Mesendoderm (in vitro differentiated cells): ENCODE data around the gene ITM2C.

Source experiments
- DNase-seq: peaks from one replicate; pipeline ENCODE4 v3.0.0; 2013
- H2AK5ac ChIP-seq: 2 replicates; pipeline ENCODE4 v1.6.1; 2013; ENCODE audit warnings: low read length, inconsistent platforms
- H2BK120ac ChIP-seq: 2 replicates; pipeline ENCODE4 v1.6.1; 2013; ENCODE audit warnings: low read depth, mild to moderate bottlenecking, low read length, moderate library complexity, mixed read lengths
- H2BK15ac ChIP-seq: replicated peaks from 2 replicates; pipeline ENCODE4 v1.6.1; 2013; ENCODE audit warnings: low read depth, mild to moderate bottlenecking, moderate library complexity
- H2BK5ac ChIP-seq: 2 replicates; pipeline ENCODE4 v1.6.1; 2013; ENCODE audit warnings: low read length, inconsistent platforms
- H3K18ac ChIP-seq: 2 replicates; pipeline ENCODE4 v1.6.1; 2013; ENCODE audit warnings: mild to moderate bottlenecking, low read length, mixed read lengths
- H3K23ac ChIP-seq: one replicate; pipeline ENCODE4 v1.6.1; 2013; ENCODE audit warnings: low read length
- H3K27ac ChIP-seq: 2 replicates; pipeline ENCODE4 v1.5.1; 2013; ENCODE audit warnings: low read depth, mild to moderate bottlenecking, inconsistent platforms, low read length, moderate library complexity
- H3K27me3 ChIP-seq: 2 replicates; pipeline ENCODE4 v1.6.1; 2013; ENCODE audit warnings: low read length, control low read depth, mild to moderate bottlenecking, inconsistent platforms; ENCODE audit not compliant: insufficient read depth, poor library complexity
- H3K36me3 ChIP-seq: 2 replicates; pipeline ENCODE4 v1.6.1; 2013; ENCODE audit warnings: low read length, inconsistent platforms; ENCODE audit not compliant: control insufficient read depth, insufficient read depth
- H3K4ac ChIP-seq: one replicate; pipeline ENCODE4 v1.6.1; 2013; ENCODE audit warnings: low read depth, mild to moderate bottlenecking, low read length, moderate library complexity
- H3K4me1 ChIP-seq: 2 replicates; pipeline ENCODE4 v1.6.1; 2013; ENCODE audit warnings: low read depth, low read length, inconsistent platforms; ENCODE audit not compliant: control insufficient read depth
- H3K4me2 ChIP-seq: 2 replicates; pipeline ENCODE4 v1.6.1; 2013; ENCODE audit warnings: low read length
- H3K4me3 ChIP-seq: 2 replicates; pipeline ENCODE4 v1.5.1; 2013; ENCODE audit warnings: mild to moderate bottlenecking, low read length
- H3K56ac ChIP-seq: one replicate; pipeline ENCODE4 v1.6.1; 2013; ENCODE audit warnings: low read length
- H3K79me1 ChIP-seq: 2 replicates; pipeline ENCODE4 v1.6.1; 2013; ENCODE audit warnings: low read length, inconsistent platforms
- H3K79me2 ChIP-seq: 2 replicates; pipeline ENCODE4 v1.6.1; 2013; ENCODE audit warnings: mild to moderate bottlenecking, low read length; ENCODE audit not compliant: control insufficient read depth, insufficient read depth
- H3K9ac ChIP-seq: 2 replicates; pipeline ENCODE4 v1.6.1; 2013; ENCODE audit warnings: low read length, inconsistent platforms
- H4K5ac ChIP-seq: one replicate; pipeline ENCODE4 v1.6.1; 2013; ENCODE audit warnings: low read length
- H4K8ac ChIP-seq: one replicate; pipeline ENCODE4 v1.6.1; 2013; ENCODE audit warnings: low read depth, mild to moderate bottlenecking, control low read depth, low read length, moderate library complexity
- WGBS: extraction: QIAGEN DNeasy Blood & Tissue Kit; methylation state at CpG from one replicate; pipeline ENCODE4 v1.1.7; 2013; ENCODE audit warnings: low lambda C conversion rate, missing lambda C conversion rate; ENCODE audit not compliant: insufficient coverage; ENCODE audit errors: extremely low coverage; 5-methylcytosine and 5-hydroxymethylcytosine counted together

ITM2C gene

GRCh38 chr2:230828272-230828961 is 36.3 kb upstream of the ITM2C start:
- DNase-seq = no peak
- Histone ChIP-seq H3K27me3 (no peaks in the 10 kb centered on the region), H2BK15ac (no peak overlapping the region), H3K23ac (no peak overlapping the region), H3K9ac (no peak overlapping the region), H4K8ac (no peak overlapping the region), H3K79me2 (no peaks in the 10 kb centered on the region), H4K5ac (no peak overlapping the region), H2BK120ac (no peak overlapping the region), H3K4me3 (no peak overlapping the region), H2BK5ac (no peak overlapping the region), H3K36me3 (no peaks in the 10 kb centered on the region), H3K4ac (no peak overlapping the region), H3K27ac (no peak overlapping the region), H3K4me2 (no peak overlapping the region), H3K18ac (no peak overlapping the region), H3K79me1 (no peaks in the 10 kb centered on the region), H3K4me1 (no peaks in the 10 kb centered on the region), H2AK5ac (no peak overlapping the region), H3K56ac (no peak overlapping the region)
- WGBS = no CpG with 5 or more reads among the region's 61 CpGs

DNA sequence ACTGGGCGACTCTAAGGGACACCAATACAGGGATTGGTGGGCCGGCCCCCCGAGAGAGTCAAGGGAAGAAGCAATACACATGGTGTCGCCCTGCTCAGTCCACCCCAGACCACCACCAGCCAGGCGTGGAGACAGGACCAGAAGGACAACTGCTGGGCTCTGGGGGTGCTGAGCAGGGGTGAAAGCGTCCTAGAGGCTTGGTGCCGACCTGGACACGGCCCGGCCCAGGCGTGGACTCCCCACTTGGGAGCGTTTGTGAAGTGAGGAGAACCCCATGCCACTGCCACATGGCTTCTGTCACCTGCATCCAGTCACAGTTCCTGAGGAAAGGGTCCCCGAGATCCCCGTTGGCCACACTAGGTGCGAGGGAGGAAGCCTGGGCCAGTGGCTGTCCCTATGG is 35.4 kb upstream of the ITM2C start:
- Histone ChIP-seq H3K4ac (no peak overlapping the region), H3K79me1 (no peaks in the 10 kb centered on the region), H2BK15ac (no peak overlapping the region), H4K8ac (no peak overlapping the region), H3K27me3 (no peaks in the 10 kb centered on the region), H3K4me1 (no peaks in the 10 kb centered on the region), H3K79me2 (no peaks in the 10 kb centered on the region), H3K23ac (no peak overlapping the region), H2AK5ac (no peak overlapping the region), H3K4me2 (no peak overlapping the region), H3K18ac (no peak overlapping the region), H3K36me3 (no peaks in the 10 kb centered on the region), H4K5ac (no peak overlapping the region), H2BK120ac (no peak overlapping the region), H3K9ac (no peak overlapping the region), H2BK5ac (no peak overlapping the region), H3K56ac (no peak overlapping the region), H3K4me3 (no peak overlapping the region), H3K27ac (no peak overlapping the region)
- no peak for DNase-seq
- no CpG with 5 or more reads among the region's 14 CpGs for WGBS

DNA sequence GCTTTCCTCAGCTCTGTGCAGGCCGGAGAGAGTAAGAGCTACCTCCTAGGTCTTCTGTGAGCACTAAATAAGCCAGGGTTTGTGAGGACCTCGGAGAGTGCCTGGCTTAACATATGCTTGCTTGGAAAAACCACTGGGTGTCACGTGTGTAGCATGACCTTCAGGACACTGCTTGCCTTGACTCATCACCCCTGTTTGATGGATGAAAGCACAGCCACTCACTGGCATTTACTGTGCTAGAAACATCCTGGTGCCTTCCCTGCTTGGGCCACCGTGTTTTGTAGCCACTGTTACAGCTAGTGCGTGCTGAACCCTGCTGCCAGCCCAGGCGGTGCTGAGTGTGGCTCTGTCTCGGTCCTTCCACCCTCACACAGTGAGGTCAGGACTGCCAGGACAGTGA is 34.8 kb upstream of the ITM2C start:
- Histone ChIP-seq H3K23ac (no peak overlapping the region), H4K8ac (no peak overlapping the region), H3K79me1 (no peaks in the 10 kb centered on the region), H3K79me2 (no peaks in the 10 kb centered on the region), H3K4me3 (no peak overlapping the region), H3K27me3 (no peaks in the 10 kb centered on the region), H3K4ac (no peak overlapping the region), H3K27ac (no peak overlapping the region), H2BK15ac (no peak overlapping the region), H3K4me1 (no peaks in the 10 kb centered on the region), H3K36me3 (no peaks in the 10 kb centered on the region), H3K4me2 (no peak overlapping the region), H3K56ac (no peak overlapping the region), H2BK120ac (no peak overlapping the region), H2BK5ac (no peak overlapping the region), H2AK5ac (no peak overlapping the region), H4K5ac (no peak overlapping the region), H3K18ac (no peak overlapping the region), H3K9ac (no peak overlapping the region)
- no CpG with 5 or more reads among the region's 7 CpGs for WGBS
- no peak for DNase-seq

DNA sequence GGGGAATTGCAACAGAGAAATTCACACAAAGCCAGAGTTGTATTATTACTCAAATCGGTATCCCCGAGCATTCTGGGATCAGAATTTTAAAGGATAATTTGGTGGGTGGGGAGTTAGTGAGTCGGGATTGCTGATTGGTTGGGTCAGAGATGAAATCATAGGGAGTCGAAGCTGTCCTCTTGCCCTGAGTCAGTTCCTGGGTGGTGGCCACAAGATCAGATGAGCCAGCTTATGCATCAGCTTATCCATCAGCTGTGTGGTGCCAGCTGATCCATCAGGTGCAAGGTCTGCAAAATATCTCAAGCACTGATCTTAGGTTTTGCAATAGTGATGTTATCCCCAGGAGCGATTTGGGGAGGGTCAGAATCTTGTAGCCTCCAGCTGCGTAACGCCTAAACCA is 34.3 kb upstream of the ITM2C start:
- Histone ChIP-seq H2BK5ac (no peak overlapping the region), H3K4me3 (no peak overlapping the region), H3K27ac (no peak overlapping the region), H3K4me1 (no peaks in the 10 kb centered on the region), H3K23ac (no peak overlapping the region), H3K79me1 (no peaks in the 10 kb centered on the region), H3K4me2 (no peak overlapping the region), H3K56ac (no peak overlapping the region), H3K4ac (no peak overlapping the region), H3K18ac (no peak overlapping the region), H2BK15ac (no peak overlapping the region), H4K8ac (no peak overlapping the region), H2AK5ac (no peak overlapping the region), H4K5ac (no peak overlapping the region), H3K36me3 (no peaks in the 10 kb centered on the region), H3K9ac (no peak overlapping the region), H2BK120ac (no peak overlapping the region), H3K27me3 (no peaks in the 10 kb centered on the region), H3K79me2 (no peaks in the 10 kb centered on the region)
- no CpG with 5 or more reads among the region's 7 CpGs for WGBS
- DNase-seq = no peak

- no peaks in the 10 kb centered on the region for H3K4me1 ChIP-seq
- no peak overlapping the region for H2BK15ac ChIP-seq
- no peaks in the 10 kb centered on the region for H3K36me3 ChIP-seq
- DNase-seq = no peak
- H3K4ac ChIP-seq = no peak overlapping the region
- H2BK5ac ChIP-seq = no peak overlapping the region
- no peak overlapping the region for H2AK5ac ChIP-seq
- no peak overlapping the region for H3K9ac ChIP-seq
- H4K5ac ChIP-seq = no peak overlapping the region
- H3K56ac ChIP-seq = no peak overlapping the region
- H3K27me3 ChIP-seq = no peaks in the 10 kb centered on the region
- H4K8ac ChIP-seq = no peak overlapping the region
- H3K79me2 ChIP-seq = no peaks in the 10 kb centered on the region
- no peak overlapping the region for H2BK120ac ChIP-seq
- WGBS = no CpG with 5 or more reads among the region's 2 CpGs
- H3K18ac ChIP-seq = no peak overlapping the region
- no peak overlapping the region for H3K23ac ChIP-seq
- no peaks in the 10 kb centered on the region for H3K79me1 ChIP-seq
- H3K4me2 ChIP-seq = no peak overlapping the region
- H3K4me3 ChIP-seq = no peak overlapping the region
- no peak overlapping the region for H3K27ac ChIP-seq
Observed at GRCh38 chr2:230840301-230840700, 24.4 kb upstream of the ITM2C start.

DNA sequence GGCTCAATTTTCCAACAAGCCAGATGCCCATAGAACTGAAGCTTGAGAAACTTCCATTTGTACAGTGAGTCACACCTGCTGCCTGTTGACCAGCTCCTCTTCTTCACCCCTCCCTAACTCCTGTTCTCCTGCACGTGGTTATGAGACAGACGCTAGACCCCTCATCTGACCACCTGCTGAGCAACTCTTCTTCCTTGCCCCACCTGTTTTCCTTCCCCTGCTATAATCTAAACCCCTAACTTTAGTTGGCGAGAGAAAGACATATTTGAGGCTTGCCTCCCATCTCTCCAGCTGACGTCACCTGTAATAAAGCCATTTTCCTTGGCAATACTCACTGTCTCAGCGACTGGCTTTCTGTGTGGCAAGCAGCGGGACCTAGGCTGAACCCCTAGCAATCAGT is 22.3 kb upstream of the ITM2C start:
- Histone ChIP-seq H3K27me3 (no peaks in the 10 kb centered on the region), H3K4me2 (no peak overlapping the region), H3K79me1 (no peaks in the 10 kb centered on the region), H3K18ac (no peak overlapping the region), H2AK5ac (no peak overlapping the region), H3K36me3 (no peaks in the 10 kb centered on the region), H3K56ac (no peak overlapping the region), H2BK5ac (no peak overlapping the region), H3K4ac (no peak overlapping the region), H2BK120ac (no peak overlapping the region), H4K8ac (no peak overlapping the region), H2BK15ac (no peak overlapping the region), H3K4me1 (no peaks in the 10 kb centered on the region), H4K5ac (no peak overlapping the region), H3K79me2 (no peaks in the 10 kb centered on the region), H3K9ac (no peak overlapping the region), H3K23ac (no peak overlapping the region), H3K27ac (no peak overlapping the region), H3K4me3 (no peak overlapping the region)
- no peak for DNase-seq
- no CpG with 5 or more reads among the region's 6 CpGs for WGBS
